Memory B cell (primary cell): ENCODE data around the gene NCK2.
A peak's percentile ranks its signal among the peaks of the same experiment; 100 is the strongest.

Source experiments
- ATAC-seq: fragments of 150-1000 bp; cut with Tn5 transposase; 2 replicates; pipeline ENCODE4 v1.10.0; 2021; ENCODE audit warnings: low read depth, mild to moderate bottlenecking, moderate library complexity
- DNase-seq, 2 donors: peaks; one replicate each; pipeline ENCODE4 v3.0.0; 2022; ENCODE audit warnings: low spot score in 2 of 2
- H3K27ac Mint-ChIP-seq: one replicate; pipeline ENCODE4 v1.8.0; 2022; ENCODE audit warnings: mild to moderate bottlenecking, moderate library complexity, mixed read lengths
- H3K27me3 Mint-ChIP-seq: one replicate; pipeline ENCODE4 v1.8.0; 2022; ENCODE audit warnings: mixed read lengths
- H3K36me3 Mint-ChIP-seq: one replicate; pipeline ENCODE4 v1.8.0; 2022; ENCODE audit warnings: mild to moderate bottlenecking, mixed read lengths
- H3K4me1 Mint-ChIP-seq: one replicate; pipeline ENCODE4 v1.8.0; 2022; ENCODE audit warnings: mixed read lengths
- H3K4me3 Mint-ChIP-seq: one replicate; pipeline ENCODE4 v1.8.0; 2022; ENCODE audit warnings: mild to moderate bottlenecking, moderate library complexity, mixed read lengths
- H3K9me3 Mint-ChIP-seq: one replicate; pipeline ENCODE4 v1.8.0; 2022; ENCODE audit warnings: mixed read lengths

Gene NCK2

GRCh38 chr2:105804266-105804665 is 59.6 kb downstream of the NCK2 start:
- peak overlapping the region; percentile 96 for H3K27ac Mint-ChIP-seq
- ATAC-seq = no peak
- no peaks in the 10 kb centered on the region for H3K9me3 Mint-ChIP-seq
- peaks cover 65% of the 10 kb centered on the region for H3K4me1 Mint-ChIP-seq
- no peak overlapping the region for H3K4me3 Mint-ChIP-seq
- no peaks in the 10 kb centered on the region for H3K27me3 Mint-ChIP-seq
- DNase-seq = no peak
- H3K36me3 Mint-ChIP-seq = no peaks in the 10 kb centered on the region

- H3K9me3 Mint-ChIP-seq = no peaks in the 10 kb centered on the region
- no peak for DNase-seq
- H3K4me3 Mint-ChIP-seq = no peak overlapping the region
- peak overlapping the region; percentile 51 for H3K27ac Mint-ChIP-seq
- ATAC-seq = no peak
- peaks cover 2% of the 10 kb centered on the region for H3K36me3 Mint-ChIP-seq
- no peaks in the 10 kb centered on the region for H3K27me3 Mint-ChIP-seq
- H3K4me1 Mint-ChIP-seq = peaks cover 62% of the 10 kb centered on the region
Measured at GRCh38 chr2:105806996-105807395, 62.3 kb downstream of the NCK2 start.

GRCh38 chr2:105808423-105809096 is 63.8 kb downstream of the NCK2 start:
- Mint-ChIP-seq H3K27ac (peak overlapping the region; percentile 75), H3K4me1 (peaks cover 48% of the 10 kb centered on the region), H3K4me3 (peak overlapping the region; percentile 15), H3K27me3 (no peaks in the 10 kb centered on the region), H3K9me3 (no peaks in the 10 kb centered on the region), H3K36me3 (peaks cover 2% of the 10 kb centered on the region)
- no peak for DNase-seq
- no peak for ATAC-seq

- H3K36me3 Mint-ChIP-seq = peaks cover 2% of the 10 kb centered on the region
- ATAC-seq = peak; percentile 78
- no peaks in the 10 kb centered on the region for H3K9me3 Mint-ChIP-seq
- peaks cover 43% of the 10 kb centered on the region for H3K4me1 Mint-ChIP-seq
- H3K4me3 Mint-ChIP-seq = no peak overlapping the region
- H3K27ac Mint-ChIP-seq = peak overlapping the region; percentile 75
- no peaks in the 10 kb centered on the region for H3K27me3 Mint-ChIP-seq
- DNase-seq = no peak
Measured at GRCh38 chr2:105809097-105809473, 64.4 kb downstream of the NCK2 start.

GRCh38 chr2:105809723-105810122 is 65.0 kb downstream of the NCK2 start:
- peak overlapping the region; percentile 27 for H3K4me3 Mint-ChIP-seq
- ATAC-seq (no peak), DNase-seq (no peak)
- peaks cover 2% of the 10 kb centered on the region for H3K36me3 Mint-ChIP-seq
- no peaks in the 10 kb centered on the region for H3K27me3 Mint-ChIP-seq
- H3K9me3 Mint-ChIP-seq = no peaks in the 10 kb centered on the region
- H3K4me1 Mint-ChIP-seq = peaks cover 38% of the 10 kb centered on the region
- peak overlapping the region; percentile 75 for H3K27ac Mint-ChIP-seq

GRCh38 chr2:105812180-105813044 is 67.7 kb downstream of the NCK2 start:
- DNase-seq (no peak), ATAC-seq (no peak)
- Mint-ChIP-seq H3K4me1 (peaks cover 27% of the 10 kb centered on the region), H3K9me3 (no peaks in the 10 kb centered on the region), H3K4me3 (no peak overlapping the region), H3K36me3 (peaks cover 10% of the 10 kb centered on the region), H3K27ac (no peak overlapping the region), H3K27me3 (no peaks in the 10 kb centered on the region)

GRCh38 chr2:105813045-105813315 is 68.3 kb downstream of the NCK2 start:
- H3K9me3 Mint-ChIP-seq = no peaks in the 10 kb centered on the region
- H3K4me3 Mint-ChIP-seq = no peak overlapping the region
- H3K27ac Mint-ChIP-seq = no peak overlapping the region
- peaks cover 13% of the 10 kb centered on the region for H3K36me3 Mint-ChIP-seq
- DNase-seq = no peak
- no peak for ATAC-seq
- H3K27me3 Mint-ChIP-seq = no peaks in the 10 kb centered on the region
- H3K4me1 Mint-ChIP-seq = peaks cover 27% of the 10 kb centered on the region

- ATAC-seq = no peak
- H3K36me3 Mint-ChIP-seq = peaks cover 14% of the 10 kb centered on the region
- no peaks in the 10 kb centered on the region for H3K27me3 Mint-ChIP-seq
- DNase-seq = no peak
- no peak overlapping the region for H3K4me3 Mint-ChIP-seq
- H3K4me1 Mint-ChIP-seq = peaks cover 26% of the 10 kb centered on the region
- H3K9me3 Mint-ChIP-seq = no peaks in the 10 kb centered on the region
- peak overlapping the region; percentile 65 for H3K27ac Mint-ChIP-seq
Measured at GRCh38 chr2:105813405-105813804, 68.7 kb downstream of the NCK2 start.

GRCh38 chr2:105814291-105814940 is 69.7 kb downstream of the NCK2 start:
- peaks cover 18% of the 10 kb centered on the region for H3K4me1 Mint-ChIP-seq
- H3K27me3 Mint-ChIP-seq = no peaks in the 10 kb centered on the region
- no peaks in the 10 kb centered on the region for H3K9me3 Mint-ChIP-seq
- DNase-seq = no peak
- no peak overlapping the region for H3K27ac Mint-ChIP-seq
- peaks cover 20% of the 10 kb centered on the region for H3K36me3 Mint-ChIP-seq
- ATAC-seq = no peak
- no peak overlapping the region for H3K4me3 Mint-ChIP-seq

GRCh38 chr2:105815401-105815800 is 70.7 kb downstream of the NCK2 start:
- ATAC-seq (no peak), DNase-seq (no peak)
- Mint-ChIP-seq H3K27me3 (no peaks in the 10 kb centered on the region), H3K9me3 (no peaks in the 10 kb centered on the region), H3K36me3 (peaks cover 19% of the 10 kb centered on the region), H3K4me1 (peaks cover 13% of the 10 kb centered on the region), H3K27ac (no peak overlapping the region), H3K4me3 (no peak overlapping the region)

GRCh38 chr2:105820151-105820550 is 75.4 kb downstream of the NCK2 start:
- Mint-ChIP-seq H3K4me1 (peaks cover 37% of the 10 kb centered on the region), H3K27ac (peak overlapping the region; percentile 83), H3K27me3 (no peaks in the 10 kb centered on the region), H3K4me3 (no peak overlapping the region), H3K36me3 (peaks cover 32% of the 10 kb centered on the region), H3K9me3 (no peaks in the 10 kb centered on the region)
- ATAC-seq (no peak), DNase-seq (no peak)

- Mint-ChIP-seq H3K4me1 (peaks cover 38% of the 10 kb centered on the region), H3K9me3 (no peaks in the 10 kb centered on the region), H3K36me3 (peaks cover 36% of the 10 kb centered on the region)
Measured at GRCh38 chr2:105820691-105821090, 76.0 kb downstream of the NCK2 start.

GRCh38 chr2:105821428-105822125 is 76.9 kb downstream of the NCK2 start:
- Mint-ChIP-seq H3K27me3 (no peaks in the 10 kb centered on the region), H3K4me1 (peaks cover 41% of the 10 kb centered on the region), H3K36me3 (peaks cover 42% of the 10 kb centered on the region), H3K4me3 (no peak overlapping the region), H3K9me3 (peaks cover 4% of the 10 kb centered on the region), H3K27ac (peak overlapping the region; percentile 83)
- DNase-seq (no peak), ATAC-seq (no peak)

More at GRCh38 chr2:105820691-105821090, 76.0 kb downstream of the NCK2 start:
- DNase-seq = no peak
- Mint-ChIP-seq H3K27ac (peak overlapping the region; percentile 83), H3K4me3 (no peak overlapping the region), H3K27me3 (no peaks in the 10 kb centered on the region)
- no peak for ATAC-seq

- Mint-ChIP-seq H3K36me3 (peaks cover 41% of the 10 kb centered on the region), H3K27me3 (no peaks in the 10 kb centered on the region), H3K4me1 (peaks cover 41% of the 10 kb centered on the region), H3K4me3 (peak overlapping the region; percentile 16), H3K9me3 (peaks cover 4% of the 10 kb centered on the region), H3K27ac (peak overlapping the region; percentile 83)
- ATAC-seq (peak; percentile 99), DNase-seq (peak in 1 of 2 donors; percentile 22)
Measured at GRCh38 chr2:105822186-105822585, 77.5 kb downstream of the NCK2 start.
